NCI-H2196 (cell line): ENCODE measurements around the gene INPP5D.

Source experiments
- DNase-seq: peaks from one replicate; lab custom pipeline; 2025; ENCODE audit not compliant: unreplicated experiment; lab: John Stamatoyannopoulos, UW

The INPP5D gene

GRCh38 chr2:233255151-233255550 is 195.0 kb downstream of the INPP5D start:
- DNase-seq = no peak

- DNase-seq = no peak
Measured at GRCh38 chr2:233256048-233256447, 195.9 kb downstream of the INPP5D start.
